GM23338 (cell line): ENCODE data around the gene ZXDA. TPM values are rescaled to one million over a fixed set of nuclear protein-coding genes. Genes with fewer than 3 reads are reported as not detected.

ENCODE experiments used
- ATAC-seq: fragments of 200-7000 bp; cut with Tn5 transposase; 3 replicates; pipeline ENCODE4 v1.9.1; 2020
- DNase-seq: peaks from one replicate; pipeline ENCODE4 v3.0.0-alpha.2; 2015; ENCODE audit warnings: low spot score
- H2AFZ ChIP-seq: fragments of 200-600 bp; sonication (generic); 2 replicates; pipeline ENCODE4 v1.8.0; 2016; ENCODE audit warnings: antibody characterized with exemption, mild to moderate bottlenecking, moderate library complexity
- H3F3A ChIP-seq: fragments of 200-600 bp; sonication (generic); replicated peaks from 2 replicates; pipeline ENCODE4 v1.8.0; 2017; ENCODE audit warnings: antibody characterized with exemption, mixed run types, low read depth
- H3K27ac ChIP-seq: fragments of 200-600 bp; sonication (generic); 2 replicates; pipeline ENCODE4 v1.6.1; 2016; ENCODE audit warnings: low read depth
- H3K27me3 ChIP-seq: fragments of 200-600 bp; sonication (generic); 2 replicates; pipeline ENCODE4 v1.8.0; 2016; ENCODE audit warnings: mild to moderate bottlenecking, mixed run types, moderate library complexity; ENCODE audit not compliant: insufficient read depth
- H3K36me3 ChIP-seq: fragments of 200-600 bp; sonication (generic); 2 replicates; pipeline ENCODE4 v1.8.0; 2016; ENCODE audit warnings: mild to moderate bottlenecking; ENCODE audit not compliant: insufficient read depth
- H3K4me1 ChIP-seq: fragments of 200-600 bp; sonication (generic); 2 replicates; pipeline ENCODE4 v1.8.0; 2016; ENCODE audit warnings: mild to moderate bottlenecking, moderate library complexity; ENCODE audit not compliant: insufficient read depth
- H3K4me2 ChIP-seq: fragments of 200-600 bp; sonication (generic); 2 replicates; pipeline ENCODE4 v1.7.1; 2017; ENCODE audit warnings: mixed run types
- H3K4me3 ChIP-seq: fragments of 200-600 bp; sonication (generic); 2 replicates; pipeline ENCODE4 v1.6.1; 2016; ENCODE audit warnings: mixed run types
- H3K79me2 ChIP-seq: fragments of 200-600 bp; sonication (generic); replicated peaks from 2 replicates; pipeline ENCODE4 v1.8.0; 2017; ENCODE audit warnings: mild to moderate bottlenecking; ENCODE audit not compliant: insufficient read depth
- H3K9me2 ChIP-seq: fragments of 200-600 bp; sonication (generic); 2 replicates; pipeline ENCODE4 v1.8.0; 2017; ENCODE audit not compliant: insufficient read depth
- H4K20me1 ChIP-seq: fragments of 200-600 bp; sonication (generic); replicated peaks from 2 replicates; pipeline ENCODE4 v1.8.0; 2017; ENCODE audit warnings: mild to moderate bottlenecking; ENCODE audit not compliant: insufficient read depth
- H3K27ac Mint-ChIP-seq: 2 replicates; pipeline ENCODE4 v1.8.0; 2020; ENCODE audit warnings: inconsistent platforms, mild to moderate bottlenecking, moderate library complexity, mixed read lengths
- H3K27me3 Mint-ChIP-seq: 3 replicates; pipeline ENCODE4 v1.8.0; 2022; ENCODE audit warnings: low read depth, mild to moderate bottlenecking, moderate library complexity, mixed read lengths, inconsistent platforms; ENCODE audit not compliant: insufficient read depth, poor library complexity
- H3K36me3 Mint-ChIP-seq: 3 replicates; pipeline ENCODE4 v1.8.0; 2021; ENCODE audit warnings: low read depth, mild to moderate bottlenecking, inconsistent platforms, moderate library complexity, mixed read lengths
- H3K4me1 Mint-ChIP-seq: 3 replicates; pipeline ENCODE4 v1.8.0; 2020; ENCODE audit warnings: mild to moderate bottlenecking, inconsistent platforms, mixed read lengths
- H3K4me3 Mint-ChIP-seq: 3 replicates; pipeline ENCODE4 v1.8.0; 2021; ENCODE audit warnings: moderate library complexity, mild to moderate bottlenecking, inconsistent platforms, mixed read lengths
- H3K9me3 Mint-ChIP-seq: 3 replicates; pipeline ENCODE4 v1.8.0; 2020; ENCODE audit warnings: moderate library complexity, mild to moderate bottlenecking, inconsistent platforms, mixed read lengths
- CREB1 ChIP-seq: fragments of 250-450 bp; sonication (Bioruptor Pico); IDR thresholded peaks from 2 replicates; pipeline ENCODE4 v1.5.0; 2020; ENCODE audit warnings: low read depth, mild to moderate bottlenecking, moderate library complexity
- EZH2phosphoT487 ChIP-seq: fragments of 200-600 bp; sonication (generic); IDR thresholded peaks from one replicate; pipeline ENCODE4 v1.8.1; 2018; ENCODE audit warnings: antibody characterized with exemption; ENCODE audit not compliant: unreplicated experiment
- JUNB ChIP-seq: IDR thresholded peaks from one replicate; pipeline ENCODE4 v1.6.1; 2016; ENCODE audit warnings: antibody characterized with exemption; ENCODE audit not compliant: unreplicated experiment
- POLR2AphosphoS5 ChIP-seq: IDR thresholded peaks from 2 replicates; pipeline ENCODE4 v1.6.1; 2016; ENCODE audit warnings: antibody characterized with exemption, low read depth
- REST ChIP-seq: IDR thresholded peaks from one replicate; pipeline ENCODE4 v1.6.1; 2018; ENCODE audit warnings: antibody characterized with exemption; ENCODE audit not compliant: unreplicated experiment
- STAT1 ChIP-seq: IDR thresholded peaks from one replicate; pipeline ENCODE4 v1.6.1; 2016; ENCODE audit warnings: antibody characterized with exemption; ENCODE audit not compliant: unreplicated experiment
- ZNF114 ChIP-seq: fragments of 250-450 bp; sonication (Bioruptor Pico); IDR thresholded peaks from 2 replicates; pipeline ENCODE4 v1.5.0; 2020; ENCODE audit warnings: mild to moderate bottlenecking, moderate library complexity
- polyA plus RNA-seq: library from polyadenylated mRNA; unstranded; fragments of >200 nt; fragmentation: Nextera tagmentation; extraction: Ambion mirVana; gene quantifications from 2 replicates; pipeline ENCODE4 v1.2.1, GENCODE V29; 2016
- total RNA-seq: library from RNA; depleted of rRNA; stranded (reverse); fragments of >200 nt; shearing (Covaris generic); gene quantifications from 2 replicates; pipeline ENCODE4 v1.2.3, GENCODE V29; 2014
- TF ChIP-seq, protein P1 (sequence below): IDR thresholded peaks from 2 replicates; pipeline ENCODE4 v1.6.1; 2016; ENCODE audit warnings: antibody characterized with exemption
- TF ChIP-seq, protein P2 (sequence below): fragments of 250-450 bp; sonication (Bioruptor Pico); IDR thresholded peaks from 2 replicates; pipeline ENCODE4 v1.5.0; 2020; ENCODE audit warnings: mild to moderate bottlenecking, moderate library complexity

Gene ZXDA
- total and polyA plus RNA-seq, 2 experiments from 2014 or later = 0.42 to 4.6 TPM

- TF ChIP-seq, protein P1, sequence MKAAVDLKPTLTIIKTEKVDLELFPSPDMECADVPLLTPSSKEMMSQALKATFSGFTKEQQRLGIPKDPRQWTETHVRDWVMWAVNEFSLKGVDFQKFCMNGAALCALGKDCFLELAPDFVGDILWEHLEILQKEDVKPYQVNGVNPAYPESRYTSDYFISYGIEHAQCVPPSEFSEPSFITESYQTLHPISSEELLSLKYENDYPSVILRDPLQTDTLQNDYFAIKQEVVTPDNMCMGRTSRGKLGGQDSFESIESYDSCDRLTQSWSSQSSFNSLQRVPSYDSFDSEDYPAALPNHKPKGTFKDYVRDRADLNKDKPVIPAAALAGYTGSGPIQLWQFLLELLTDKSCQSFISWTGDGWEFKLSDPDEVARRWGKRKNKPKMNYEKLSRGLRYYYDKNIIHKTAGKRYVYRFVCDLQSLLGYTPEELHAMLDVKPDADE = no peak
- TF ChIP-seq CREB1 (CRISPR knock-in tag) (no peak), ZNF114 (CRISPR knock-in tag) (no peak)
These were observed 8.8 kb downstream of the ZXDA start (continued) for GRCh38 chrX:57901466-57901865.

DNA sequence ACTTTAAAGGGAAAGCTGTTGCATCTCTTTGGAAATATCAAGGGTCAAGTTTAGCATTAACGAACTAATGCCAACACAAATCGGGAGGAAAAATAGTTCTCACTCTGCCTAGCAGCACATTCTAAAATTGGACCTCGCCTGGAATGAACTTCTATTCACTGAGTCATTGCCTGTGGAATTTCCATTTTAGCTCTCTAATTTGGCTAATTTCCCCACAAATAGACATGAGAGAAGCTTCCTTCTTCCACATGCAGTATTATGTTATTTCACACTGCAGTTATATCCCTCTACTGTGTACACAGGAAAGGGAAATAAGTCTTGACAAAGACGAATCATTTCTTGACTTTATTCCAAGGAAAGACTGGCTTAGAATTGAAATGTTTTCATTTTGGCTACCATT is 9.3 kb downstream of the ZXDA start:
- H3K36me3 Mint-ChIP-seq = no peaks in the 10 kb centered on the region
- H3K27me3 Mint-ChIP-seq = no peaks in the 10 kb centered on the region
- no peaks in the 10 kb centered on the region for H3F3A ChIP-seq
- H3K4me2 ChIP-seq = no peak overlapping the region
- H4K20me1 ChIP-seq = no peaks in the 10 kb centered on the region
- H3K27me3 ChIP-seq = no peaks in the 10 kb centered on the region
- no peak for ATAC-seq
- H3K27ac Mint-ChIP-seq = no peak overlapping the region
- no peaks in the 10 kb centered on the region for H3K9me2 ChIP-seq
- H3K9me3 Mint-ChIP-seq = peaks cover 5% of the 10 kb centered on the region; the same call in 2 of the 3 replicates
- H3K4me1 Mint-ChIP-seq = no peaks in the 10 kb centered on the region
- no peak for DNase-seq
- H3K79me2 ChIP-seq = peaks cover 3% of the 10 kb centered on the region
- TF ChIP-seq ZNF114 (CRISPR knock-in tag) = no peak
- no peak for TF ChIP-seq EZH2phosphoT487
- no peak for TF ChIP-seq JUNB
- TF ChIP-seq, protein P1 = no peak
- no peak for TF ChIP-seq REST
- TF ChIP-seq POLR2AphosphoS5 = no peak
- TF ChIP-seq, protein P2, sequence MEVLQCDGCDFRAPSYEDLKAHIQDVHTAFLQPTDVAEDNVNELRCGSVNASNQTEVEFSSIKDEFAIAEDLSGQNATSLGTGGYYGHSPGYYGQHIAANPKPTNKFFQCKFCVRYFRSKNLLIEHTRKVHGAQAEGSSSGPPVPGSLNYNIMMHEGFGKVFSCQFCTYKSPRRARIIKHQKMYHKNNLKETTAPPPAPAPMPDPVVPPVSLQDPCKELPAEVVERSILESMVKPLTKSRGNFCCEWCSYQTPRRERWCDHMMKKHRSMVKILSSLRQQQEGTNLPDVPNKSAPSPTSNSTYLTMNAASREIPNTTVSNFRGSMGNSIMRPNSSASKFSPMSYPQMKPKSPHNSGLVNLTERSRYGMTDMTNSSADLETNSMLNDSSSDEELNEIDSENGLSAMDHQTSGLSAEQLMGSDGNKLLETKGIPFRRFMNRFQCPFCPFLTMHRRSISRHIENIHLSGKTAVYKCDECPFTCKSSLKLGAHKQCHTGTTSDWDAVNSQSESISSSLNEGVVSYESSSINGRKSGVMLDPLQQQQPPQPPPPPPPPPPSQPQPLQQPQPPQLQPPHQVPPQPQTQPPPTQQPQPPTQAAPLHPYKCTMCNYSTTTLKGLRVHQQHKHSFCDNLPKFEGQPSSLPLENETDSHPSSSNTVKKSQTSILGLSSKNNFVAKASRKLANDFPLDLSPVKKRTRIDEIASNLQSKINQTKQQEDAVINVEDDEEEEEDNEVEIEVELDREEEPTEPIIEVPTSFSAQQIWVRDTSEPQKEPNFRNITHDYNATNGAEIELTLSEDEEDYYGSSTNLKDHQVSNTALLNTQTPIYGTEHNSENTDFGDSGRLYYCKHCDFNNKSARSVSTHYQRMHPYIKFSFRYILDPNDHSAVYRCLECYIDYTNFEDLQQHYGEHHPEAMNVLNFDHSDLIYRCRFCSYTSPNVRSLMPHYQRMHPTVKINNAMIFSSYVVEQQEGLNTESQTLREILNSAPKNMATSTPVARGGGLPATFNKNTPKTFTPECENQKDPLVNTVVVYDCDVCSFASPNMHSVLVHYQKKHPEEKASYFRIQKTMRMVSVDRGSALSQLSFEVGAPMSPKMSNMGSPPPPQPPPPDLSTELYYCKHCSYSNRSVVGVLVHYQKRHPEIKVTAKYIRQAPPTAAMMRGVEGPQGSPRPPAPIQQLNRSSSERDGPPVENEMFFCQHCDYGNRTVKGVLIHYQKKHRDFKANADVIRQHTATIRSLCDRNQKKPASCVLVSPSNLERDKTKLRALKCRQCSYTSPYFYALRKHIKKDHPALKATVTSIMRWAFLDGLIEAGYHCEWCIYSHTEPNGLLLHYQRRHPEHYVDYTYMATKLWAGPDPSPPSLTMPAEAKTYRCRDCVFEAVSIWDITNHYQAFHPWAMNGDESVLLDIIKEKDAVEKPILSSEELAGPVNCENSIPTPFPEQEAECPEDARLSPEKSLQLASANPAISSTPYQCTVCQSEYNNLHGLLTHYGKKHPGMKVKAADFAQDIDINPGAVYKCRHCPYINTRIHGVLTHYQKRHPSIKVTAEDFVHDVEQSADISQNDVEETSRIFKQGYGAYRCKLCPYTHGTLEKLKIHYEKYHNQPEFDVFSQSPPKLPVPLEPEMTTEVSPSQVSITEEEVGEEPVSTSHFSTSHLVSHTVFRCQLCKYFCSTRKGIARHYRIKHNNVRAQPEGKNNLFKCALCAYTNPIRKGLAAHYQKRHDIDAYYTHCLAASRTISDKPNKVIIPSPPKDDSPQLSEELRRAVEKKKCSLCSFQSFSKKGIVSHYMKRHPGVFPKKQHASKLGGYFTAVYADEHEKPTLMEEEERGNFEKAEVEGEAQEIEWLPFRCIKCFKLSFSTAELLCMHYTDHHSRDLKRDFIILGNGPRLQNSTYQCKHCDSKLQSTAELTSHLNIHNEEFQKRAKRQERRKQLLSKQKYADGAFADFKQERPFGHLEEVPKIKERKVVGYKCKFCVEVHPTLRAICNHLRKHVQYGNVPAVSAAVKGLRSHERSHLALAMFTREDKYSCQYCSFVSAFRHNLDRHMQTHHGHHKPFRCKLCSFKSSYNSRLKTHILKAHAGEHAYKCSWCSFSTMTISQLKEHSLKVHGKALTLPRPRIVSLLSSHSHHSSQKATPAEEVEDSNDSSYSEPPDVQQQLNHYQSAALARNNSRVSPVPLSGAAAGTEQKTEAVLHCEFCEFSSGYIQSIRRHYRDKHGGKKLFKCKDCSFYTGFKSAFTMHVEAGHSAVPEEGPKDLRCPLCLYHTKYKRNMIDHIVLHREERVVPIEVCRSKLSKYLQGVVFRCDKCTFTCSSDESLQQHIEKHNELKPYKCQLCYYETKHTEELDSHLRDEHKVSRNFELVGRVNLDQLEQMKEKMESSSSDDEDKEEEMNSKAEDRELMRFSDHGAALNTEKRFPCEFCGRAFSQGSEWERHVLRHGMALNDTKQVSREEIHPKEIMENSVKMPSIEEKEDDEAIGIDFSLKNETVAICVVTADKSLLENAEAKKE (CRISPR knock-in tag) = no peak
- no peak for TF ChIP-seq STAT1
- H3K27ac ChIP-seq = no peak overlapping the region
- H2AFZ ChIP-seq = no peak overlapping the region
- peaks cover 3% of the 10 kb centered on the region for H3K4me1 ChIP-seq
- no peaks in the 10 kb centered on the region for H3K36me3 ChIP-seq
- H3K4me3 ChIP-seq = no peak overlapping the region
- H3K4me3 Mint-ChIP-seq = no peak overlapping the region
